HepG2 (cell line): ENCODE results near the gene TOPORS. TPM values are rescaled to one million over a fixed set of nuclear protein-coding genes. Genes with fewer than 3 reads are reported as not detected.

Experiments used
- CCDC6 ChIP-seq: sonication (generic); formaldehyde crosslinking; IDR thresholded peaks from 2 replicates; pipeline ENCODE4 v1.8.1; 2022; ENCODE audit warnings: mild to moderate bottlenecking, missing genetic modification reagents, moderate library complexity
- E2F2 ChIP-seq: sonication (generic); formaldehyde crosslinking; IDR thresholded peaks from 2 replicates; pipeline ENCODE4 v1.4.0; 2020; ENCODE audit warnings: missing genetic modification reagents, borderline replicate concordance
- KAT2B ChIP-seq: fragments of 150-350 bp; IDR thresholded peaks from 2 replicates; pipeline ENCODE4 v1.6.1; 2014; ENCODE audit warnings: low read depth, low read length, borderline replicate concordance
- KDM1A ChIP-seq: IDR thresholded peaks from 2 replicates; pipeline ENCODE4 v1.6.1; 2016; ENCODE audit warnings: missing compliant biosample characterization
- KDM5A ChIP-seq: fragments of 200-600 bp; sonication (generic); IDR thresholded peaks from 2 replicates; pipeline ENCODE4 v1.7.0; 2018; ENCODE audit warnings: antibody characterized with exemption, mild to moderate bottlenecking, low read length, borderline replicate concordance
- KIAA2018 ChIP-seq: sonication (generic); formaldehyde crosslinking; IDR thresholded peaks from 2 replicates; pipeline ENCODE4 v1.5.0; 2020; ENCODE audit warnings: mild to moderate bottlenecking, missing genetic modification reagents, borderline replicate concordance
- KLF12 ChIP-seq: sonication (generic); formaldehyde crosslinking; IDR thresholded peaks from 2 replicates; pipeline ENCODE4 v1.4.0; 2020; ENCODE audit warnings: missing genetic modification reagents, borderline replicate concordance
- MEF2D ChIP-seq: sonication (generic); formaldehyde crosslinking; IDR thresholded peaks from 2 replicates; pipeline ENCODE4 v1.5.1; 2020; ENCODE audit warnings: mild to moderate bottlenecking, missing genetic modification reagents
- MXD4 ChIP-seq: IDR thresholded peaks from 2 replicates; pipeline ENCODE4 v1.6.1; 2016; ENCODE audit warnings: mild to moderate bottlenecking, missing biosample characterization, missing genetic modification reagents
- PCBP1 ChIP-seq: fragments of 200-400 bp; formaldehyde crosslinking; IDR thresholded peaks from 2 replicates; pipeline ENCODE4 v1.6.1; 2017; ENCODE audit warnings: mild to moderate bottlenecking, low read depth, low read length, borderline replicate concordance
- SMYD3 ChIP-seq: sonication (generic); formaldehyde crosslinking; IDR thresholded peaks from 2 replicates; pipeline ENCODE4 v1.8.1; 2023; ENCODE audit warnings: mild to moderate bottlenecking, missing genetic modification reagents
- SP140L ChIP-seq: sonication (generic); formaldehyde crosslinking; IDR thresholded peaks from 2 replicates; pipeline ENCODE4 v1.4.0; 2020; ENCODE audit warnings: missing genetic modification reagents, borderline replicate concordance
- TEAD2 ChIP-seq: sonication (generic); formaldehyde crosslinking; IDR thresholded peaks from 2 replicates; pipeline ENCODE4 v1.9.0; 2021; ENCODE audit warnings: missing genetic modification reagents
- THAP9 ChIP-seq: sonication (generic); formaldehyde crosslinking; IDR thresholded peaks from 2 replicates; pipeline ENCODE4; 2020; ENCODE audit warnings: missing genetic modification reagents, mild to moderate bottlenecking, borderline replicate concordance
- ZNF205 ChIP-seq: IDR thresholded peaks from 2 replicates; pipeline ENCODE4 v1.6.1; 2018; ENCODE audit warnings: missing biosample characterization, missing genetic modification reagents
- ZNF337 ChIP-seq: sonication (generic); formaldehyde crosslinking; IDR thresholded peaks from 2 replicates; pipeline ENCODE4 v1.5.1; 2020; ENCODE audit warnings: missing genetic modification reagents, low read depth, mild to moderate bottlenecking, borderline replicate concordance
- ZNF552 ChIP-seq: sonication (generic); formaldehyde crosslinking; IDR thresholded peaks from 2 replicates; pipeline ENCODE4 v1.9.0; 2022; ENCODE audit warnings: missing genetic modification reagents, mild to moderate bottlenecking, borderline replicate concordance
- ZSCAN31 ChIP-seq: sonication (generic); formaldehyde crosslinking; IDR thresholded peaks from 2 replicates; pipeline ENCODE4 v1.5.0; 2020; ENCODE audit warnings: low read depth, mild to moderate bottlenecking, missing genetic modification reagents
- polyA plus RNA-seq, 8 experiments: library from polyadenylated mRNA; depleted of rRNA in 3 of 8; stranded (reverse) in 7 of 8; unstranded in 1 of 8; fragments of >200 nt; fragmentation: Illumina TruSeq in 4 of 8; extraction: Trizol in 4 of 8; gene quantifications; 2 replicates each; pipeline versions ENCODE4 v1.2.1 to v1.2.3, GENCODE V29; 2011 to 2016; ENCODE audit warnings: low read depth in 4 of 8, missing spikeins in 1 of 8, mixed read lengths in 1 of 8; ENCODE audit not compliant: insufficient read depth in 1 of 8
- total RNA-seq, 5 experiments: library from RNA; depleted of rRNA; stranded (reverse); fragments of >200 nt; fragmentation: Illumina TruSeq; extraction: Trizol; gene quantifications; 2 replicates each; pipeline ENCODE4 v1.2.3, GENCODE V29; 2016; ENCODE audit warnings: low read depth in 1 of 5

TOPORS gene
- total and polyA plus RNA-seq, 2 of the 13 experiments (the other 11 are each of a cell fraction or from before 2014, with no cell fraction given) = 6.8 to 19.6 TPM

- no peak for TF ChIP-seq KIAA2018 (CRISPR knock-in tag)
- no peak for TF ChIP-seq ZNF337
- TF ChIP-seq KAT2B = no peak
- TF ChIP-seq KDM5A = peak; percentile 77; the same call in 1 of the 2 replicates
- TF ChIP-seq KLF12 (CRISPR knock-in tag) = 0 out of 2 replicates have a peak, but pooled peaks have one; percentile 58
- peak; percentile 84; the same call in 1 of the 2 replicates for TF ChIP-seq THAP9
- no peak for TF ChIP-seq ZNF552 (CRISPR knock-in tag)
- TF ChIP-seq KDM1A (CRISPR knock-in tag) = no peak
- TF ChIP-seq E2F2 (CRISPR knock-in tag) = no peak
- TF ChIP-seq SMYD3 = no peak
- no peak for TF ChIP-seq TEAD2 (CRISPR knock-in tag)
- no peak for TF ChIP-seq MEF2D (CRISPR knock-in tag)
- no peak for TF ChIP-seq CCDC6 (CRISPR knock-in tag)
- TF ChIP-seq ZNF205 = no peak
- 0 out of 2 replicates have a peak, but pooled peaks have one; percentile 21 for TF ChIP-seq MXD4 (CRISPR knock-in tag)
- no peak for TF ChIP-seq SP140L (CRISPR knock-in tag)
- TF ChIP-seq PCBP1 = no peak
- TF ChIP-seq ZSCAN31 (CRISPR knock-in tag) = no peak
Measured at GRCh38 chr9:32526041-32526706, 26.2 kb downstream of the TOPORS start, which contains the start of gene RIGI (continued).
